ENCODE measurements around the gene FNDC10.
A peak's percentile ranks its signal among the peaks of the same experiment; 100 is the strongest.
"Not testable (repeated sequence)": the region's sequence is repeated elsewhere in the genome, so short reads cannot be mapped to it uniquely, and the experiment has no call there.

The FNDC10 gene

GRCh38 chr1:1563688-1564087 lies 36.2 kb downstream of the FNDC10 start:
- no peak for DNase-seq

GRCh38 chr1:1562556-1563195 lies 37.3 kb downstream of the FNDC10 start:
- no peak for DNase-seq

GRCh38 chr1:1561801-1562470 lies 38.0 kb downstream of the FNDC10 start:
- DNase-seq: no peak

GRCh38 chr1:1560178-1560577 lies 39.8 kb downstream of the FNDC10 start:
- no peak for DNase-seq

- no peak for DNase-seq
These were observed 40.9 kb downstream of the FNDC10 start for GRCh38 chr1:1559066-1559465.

- DNase-seq: no peak
These were observed 41.3 kb downstream of the FNDC10 start for GRCh38 chr1:1558591-1558990.

- not testable (repeated sequence) for DNase-seq
These were observed 42.2 kb downstream of the FNDC10 start for GRCh38 chr1:1557688-1558087.

- not testable (repeated sequence) for DNase-seq
These were observed 43.0 kb downstream of the FNDC10 start for GRCh38 chr1:1556961-1557360.

GRCh38 chr1:1556505-1556904 lies 43.4 kb downstream of the FNDC10 start:
- DNase-seq: no peak

- peak; percentile 91 for DNase-seq
These were observed 44.7 kb downstream of the FNDC10 start for GRCh38 chr1:1554926-1555915.

- DNase-seq: no peak
These were observed 45.4 kb downstream of the FNDC10 start for GRCh38 chr1:1554550-1554925.

GRCh38 chr1:1553821-1554494 lies 46.0 kb downstream of the FNDC10 start:
- no peak for DNase-seq

GRCh38 chr1:1552263-1552639 lies 47.7 kb downstream of the FNDC10 start:
- peak; percentile 40 for DNase-seq

- DNase-seq: peak; percentile 53
These were observed 48.2 kb downstream of the FNDC10 start for GRCh38 chr1:1551524-1552262.

- DNase-seq: peak; percentile 67
These were observed 49.1 kb downstream of the FNDC10 start for GRCh38 chr1:1550591-1551432.

GRCh38 chr1:1550087-1550486 lies 49.8 kb downstream of the FNDC10 start:
- DNase-seq: no peak

- DNase-seq: peak; percentile 64
These were observed 51.3 kb downstream of the FNDC10 start for GRCh38 chr1:1548591-1548990.
